IMR-90 (cell line): Measurements from ENCODE around the gene XPO4.

Experiments
- BHLHE40 ChIP-seq: fragments of 150-350 bp; IDR thresholded peaks from 2 replicates; pipeline ENCODE4 v1.6.1; 2016; ENCODE audit warnings: mild to moderate bottlenecking, low read depth, low read length
- CEBPB ChIP-seq: IDR thresholded peaks from 2 replicates; pipeline ENCODE4 v1.6.1; 2012; ENCODE audit warnings: low read depth, low read length, improper control_type of control experiment
- CHD1 ChIP-seq: IDR thresholded peaks from 2 replicates; pipeline ENCODE4 v1.6.1; 2012; ENCODE audit warnings: low read depth, low read length, improper control_type of control experiment
- CTCF ChIP-seq: conservative IDR thresholded peaks from 2 replicates; pipeline ENCODE4 v1.5.1; 2012; ENCODE audit warnings: mild to moderate bottlenecking, low read depth, low read length, improper control_type of control experiment
- FOS ChIP-seq: fragments of 150-350 bp; IDR thresholded peaks from 2 replicates; pipeline ENCODE4 v1.6.1; 2016; ENCODE audit warnings: low read depth, low read length
- MAFK ChIP-seq: IDR thresholded peaks from 2 replicates; pipeline ENCODE4 v1.6.1; 2012; ENCODE audit warnings: low read depth, low read length, improper control_type of control experiment
- MAZ ChIP-seq: IDR thresholded peaks from 2 replicates; pipeline ENCODE4 v1.6.1; 2012; ENCODE audit warnings: low read depth, mild to moderate bottlenecking, low read length, improper control_type of control experiment, moderate library complexity, borderline replicate concordance
- NFE2L2 ChIP-seq: fragments of 150-350 bp; IDR thresholded peaks from 2 replicates; pipeline ENCODE4 v1.6.1; 2016; ENCODE audit warnings: low read depth, mild to moderate bottlenecking, low read length
- POLR2A ChIP-seq: IDR thresholded peaks from 2 replicates; pipeline ENCODE4 v1.6.1; 2012; ENCODE audit warnings: mild to moderate bottlenecking, low read depth, low read length
- RAD21 ChIP-seq: IDR thresholded peaks from 2 replicates; pipeline ENCODE4 v1.6.1; 2012; ENCODE audit warnings: low read length, improper control_type of control experiment
- RFX5 ChIP-seq: IDR thresholded peaks from 2 replicates; pipeline ENCODE4 v1.8.0; 2012; ENCODE audit warnings: low read depth, mild to moderate bottlenecking, low read length, moderate library complexity
- SMC3 ChIP-seq: fragments of 150-350 bp; IDR thresholded peaks from 2 replicates; pipeline ENCODE4 v1.6.1; 2016; ENCODE audit warnings: low read depth, mild to moderate bottlenecking, antibody characterized with exemption, low read length, moderate library complexity
- USF2 ChIP-seq: fragments of 150-350 bp; IDR thresholded peaks from 2 replicates; pipeline ENCODE4 v1.6.1; 2017; ENCODE audit warnings: mild to moderate bottlenecking, antibody characterized with exemption, low read length, low read depth

- TF ChIP-seq CTCF (no peak), FOS (no peak), MAFK (no peak), RFX5 (no peak), CEBPB (no peak), CHD1 (no peak), MAZ (no peak), USF2 (no peak), POLR2A (no peak), SMC3 (no peak), BHLHE40 (no peak), RAD21 (no peak), NFE2L2 (no peak)
Measured at GRCh38 chr13:20891034-20891433, 11.5 kb downstream of the XPO4 start.
